GM18502 (cell line): ENCODE results near the gene PNMA8C.

ENCODE experiments used
- ATAC-seq: cut with Tn5 transposase; IDR thresholded peaks from one replicate; pipeline ENCODE4 v1.9.1; 2021; ENCODE audit warnings: mild to moderate bottlenecking; ENCODE audit not compliant: unreplicated experiment, poor library complexity

The PNMA8C gene

DNA sequence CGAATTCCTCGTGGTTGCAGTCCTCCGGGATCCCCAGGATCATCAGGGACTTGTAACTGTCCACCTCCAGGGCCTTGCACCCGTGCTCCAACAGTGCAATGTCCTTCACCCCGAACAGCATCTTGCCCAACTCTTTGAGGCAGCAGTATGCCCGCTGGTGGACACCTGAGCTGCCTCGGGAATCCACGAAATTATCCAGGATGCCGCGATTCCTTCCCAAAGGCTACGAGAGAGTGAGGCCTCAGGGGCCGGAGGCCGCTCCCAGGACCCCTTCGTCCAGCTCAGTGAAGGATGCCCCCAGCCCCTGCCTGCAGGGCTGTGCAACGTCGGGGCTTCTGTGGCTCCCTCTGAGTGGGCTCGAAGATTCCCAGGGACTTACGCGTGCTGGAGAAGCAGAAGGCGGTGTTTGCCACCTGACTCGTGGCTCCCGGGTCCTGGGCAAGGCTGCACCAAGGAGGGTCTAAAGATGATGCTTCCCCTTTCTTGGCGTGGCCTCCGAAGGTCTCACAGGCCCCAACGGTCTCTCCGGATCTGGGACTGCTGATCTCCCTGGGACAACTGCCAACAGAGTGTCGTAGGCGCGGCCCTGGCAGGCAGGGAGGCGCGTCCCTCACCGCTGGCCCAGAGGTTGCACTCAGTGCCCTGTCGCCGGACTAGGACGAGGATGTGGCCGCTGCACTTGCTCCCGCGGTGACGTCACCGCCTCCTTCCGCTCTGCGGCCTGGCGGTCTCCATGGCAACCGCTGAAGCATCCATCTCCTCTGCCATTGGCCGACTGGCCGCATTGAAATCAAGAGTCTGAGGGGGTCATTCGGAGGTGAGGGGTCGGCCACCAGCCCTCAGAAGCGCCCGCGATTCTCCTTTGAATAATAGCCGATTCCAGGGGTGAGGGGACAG lies at the start of gene PNMA8C:
PNMA8C (minus strand) TSS at position 698 of the 897 bp plus-strand sequence; CDS start at position 121, 577 bp downstream.
- no peak for ATAC-seq

DNA sequence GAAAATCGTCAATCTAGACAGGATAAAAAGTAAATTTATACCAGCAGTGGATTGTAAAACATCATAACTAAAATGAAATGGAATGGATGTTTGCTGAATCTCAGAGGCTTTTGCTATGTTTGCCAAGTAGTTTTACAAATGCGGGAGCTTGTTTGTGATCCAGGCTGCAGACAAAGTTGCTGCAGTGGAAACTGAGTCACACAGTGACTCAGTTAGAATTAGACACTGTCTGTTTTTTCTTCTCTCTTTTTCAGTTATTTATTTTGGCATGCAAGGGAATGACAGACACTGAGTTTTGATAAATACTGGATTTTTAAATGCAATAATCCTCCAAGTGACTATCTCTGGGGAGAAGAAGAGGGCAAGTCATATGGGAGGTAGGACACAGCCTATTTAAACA lies 47.2 kb upstream of the PNMA8C start:
- no peak for ATAC-seq

DNA sequence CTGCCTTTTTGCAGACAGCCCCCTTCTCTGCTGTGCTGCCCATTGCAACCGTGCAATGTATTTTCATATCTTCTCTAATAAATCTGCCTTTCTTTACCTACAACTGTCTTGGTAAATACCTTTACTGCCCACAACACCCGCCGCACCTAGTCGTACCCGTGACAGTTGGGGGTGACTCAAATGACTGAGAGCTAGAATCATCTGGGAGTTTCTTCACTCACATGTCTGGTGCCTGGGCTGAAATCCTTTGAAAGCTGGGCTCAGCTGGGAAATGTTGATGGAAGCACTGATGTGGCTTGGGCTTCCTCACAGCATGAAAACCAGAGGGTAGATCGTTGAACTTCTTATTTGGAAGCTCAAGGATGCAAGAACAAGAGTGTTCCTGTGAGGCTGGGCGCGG lies 45.5 kb upstream of the PNMA8C start:
- no peak for ATAC-seq

DNA sequence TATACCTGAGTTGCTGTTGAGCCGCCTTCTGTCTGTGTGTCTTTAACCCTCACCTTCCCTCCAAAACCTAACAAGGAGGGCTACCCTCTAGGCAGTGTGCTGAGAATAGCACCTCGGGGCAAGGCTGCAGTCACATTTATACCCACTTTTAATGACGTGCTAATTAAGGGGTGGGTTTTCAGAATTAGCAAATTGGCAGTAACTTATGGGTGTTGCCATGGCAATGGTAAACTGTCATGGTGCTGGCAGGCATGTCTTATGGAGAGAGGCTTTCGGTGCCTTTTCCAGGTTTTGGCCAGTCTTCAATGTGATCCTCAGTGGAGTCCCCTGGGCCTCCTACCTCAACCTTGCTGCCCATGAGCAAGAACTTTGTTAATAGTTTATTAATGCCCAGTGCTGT lies 43.9 kb upstream of the PNMA8C start:
- no peak for ATAC-seq

DNA sequence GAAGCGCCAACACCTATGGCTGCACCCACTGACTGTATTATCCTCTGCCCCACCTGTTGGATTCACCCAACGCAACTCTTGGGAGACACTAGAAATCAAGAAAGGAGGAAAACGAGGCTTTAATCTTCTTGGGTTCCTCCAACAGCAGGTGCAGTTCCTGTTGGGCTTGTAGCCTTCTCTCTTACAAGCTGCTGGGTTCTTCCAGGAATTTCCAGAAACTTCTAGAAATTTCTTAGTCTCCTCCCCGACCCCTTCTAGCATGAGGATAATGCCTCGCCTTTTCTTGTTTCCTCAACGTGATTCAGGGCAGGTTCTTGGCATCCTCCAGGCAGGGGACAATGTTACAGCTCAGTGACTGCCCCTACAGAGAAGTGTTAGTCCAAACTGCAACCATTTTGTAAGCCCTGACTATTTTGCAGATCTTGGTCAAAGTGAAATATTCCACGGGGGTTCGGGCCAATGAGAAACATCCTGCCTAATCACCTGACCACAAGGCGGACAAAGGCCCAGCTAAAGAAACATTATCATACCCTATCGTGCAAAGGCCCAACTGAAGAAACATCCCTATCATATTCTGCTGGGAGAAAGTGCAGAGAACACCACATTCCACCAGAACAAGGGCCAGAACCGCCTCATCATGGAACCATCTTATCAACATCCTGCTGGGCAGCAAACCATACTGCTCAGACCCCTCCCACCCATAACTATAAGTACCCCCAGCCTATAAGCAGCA lies 43.2 kb upstream of the PNMA8C start:
- no peak for ATAC-seq

DNA sequence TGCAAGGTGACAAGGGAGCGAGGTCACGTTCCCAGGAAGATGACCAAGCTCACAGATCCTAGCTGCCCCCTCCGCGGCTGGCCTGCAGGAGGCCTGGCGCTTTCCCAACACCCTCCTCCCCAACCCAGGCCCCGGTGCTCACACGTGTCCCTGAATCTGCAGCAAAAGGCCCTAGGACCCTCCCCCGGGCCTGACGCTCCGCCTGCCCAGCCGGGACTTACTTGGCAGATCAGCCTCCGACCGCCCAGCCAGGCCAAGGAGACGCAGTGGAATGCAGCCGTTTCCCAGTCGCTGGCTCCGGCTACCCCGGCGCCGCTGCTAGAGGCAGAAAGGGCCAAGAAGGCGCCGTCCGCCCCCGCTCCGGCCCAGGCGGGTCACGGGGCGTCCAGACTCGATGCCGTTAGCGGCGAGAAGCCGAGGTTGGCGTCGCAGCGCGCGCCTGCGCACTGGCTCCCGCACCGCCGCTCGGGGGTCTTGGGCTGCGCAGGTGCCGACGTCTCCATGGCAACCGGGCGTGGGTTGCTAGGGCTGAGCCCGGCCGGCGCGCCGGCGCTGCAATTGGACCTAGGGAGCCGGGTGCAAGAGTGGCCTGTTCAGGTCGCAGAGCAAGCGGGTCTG lies 42.5 kb upstream of the PNMA8C start, which contains the start of gene PNMA8A:
PNMA8A (minus strand) TSS at position 448 of the 618 bp plus-strand sequence. CDS start 528 bp downstream, outside the sequence.
- ATAC-seq: no peak

DNA sequence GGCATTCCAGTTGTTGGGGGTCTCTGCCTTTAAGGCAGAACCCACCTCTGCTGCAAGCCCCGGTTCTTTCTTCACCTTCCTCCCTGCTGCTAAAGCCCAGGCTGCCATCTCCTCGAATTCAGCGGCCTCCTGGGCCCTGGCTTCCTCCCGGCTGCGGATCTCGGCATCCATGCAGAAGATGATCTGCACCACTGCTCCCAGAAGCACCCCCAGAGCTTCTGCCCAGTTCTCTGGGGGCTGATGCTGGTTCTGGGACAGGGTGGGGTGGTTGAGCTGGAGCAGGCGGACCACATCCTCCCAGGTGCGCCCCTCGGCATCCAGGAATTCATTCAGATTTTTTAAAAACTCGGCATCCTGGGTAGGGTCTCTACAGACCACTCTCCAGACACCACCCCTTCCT lies 41.6 kb upstream of the PNMA8C start:
- ATAC-seq: no peak

DNA sequence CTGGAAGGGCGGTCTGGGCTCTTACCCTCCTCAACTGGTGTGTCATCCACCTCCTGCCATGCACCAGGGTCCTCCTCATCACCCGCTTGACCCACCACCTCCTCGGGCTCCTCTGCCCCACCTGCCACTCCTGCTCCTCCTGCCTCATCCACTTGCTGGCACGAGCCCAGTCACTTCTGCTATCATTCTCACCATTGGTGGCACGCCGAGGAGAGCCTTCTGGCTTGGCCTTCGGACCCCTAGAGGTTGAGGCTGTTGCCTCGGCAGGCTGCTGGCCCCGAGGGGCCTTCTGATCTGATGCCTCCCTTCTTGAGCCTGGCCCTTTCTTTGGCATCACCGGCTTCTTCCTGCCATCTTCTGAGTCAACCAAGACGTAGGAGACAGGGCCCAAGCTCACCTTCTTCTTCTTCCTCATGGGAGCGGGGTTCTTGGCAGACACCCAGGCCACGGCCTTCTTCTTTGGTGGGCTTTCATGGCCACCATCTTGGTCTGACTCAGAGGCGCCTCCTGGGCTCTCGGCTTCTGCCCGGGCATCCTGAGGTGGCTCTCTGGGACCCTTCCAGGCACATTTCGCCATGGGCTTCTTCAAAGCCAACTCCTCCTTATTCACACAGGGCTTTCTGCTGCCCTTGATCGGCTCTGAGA lies 40.9 kb upstream of the PNMA8C start:
- ATAC-seq: no peak

DNA sequence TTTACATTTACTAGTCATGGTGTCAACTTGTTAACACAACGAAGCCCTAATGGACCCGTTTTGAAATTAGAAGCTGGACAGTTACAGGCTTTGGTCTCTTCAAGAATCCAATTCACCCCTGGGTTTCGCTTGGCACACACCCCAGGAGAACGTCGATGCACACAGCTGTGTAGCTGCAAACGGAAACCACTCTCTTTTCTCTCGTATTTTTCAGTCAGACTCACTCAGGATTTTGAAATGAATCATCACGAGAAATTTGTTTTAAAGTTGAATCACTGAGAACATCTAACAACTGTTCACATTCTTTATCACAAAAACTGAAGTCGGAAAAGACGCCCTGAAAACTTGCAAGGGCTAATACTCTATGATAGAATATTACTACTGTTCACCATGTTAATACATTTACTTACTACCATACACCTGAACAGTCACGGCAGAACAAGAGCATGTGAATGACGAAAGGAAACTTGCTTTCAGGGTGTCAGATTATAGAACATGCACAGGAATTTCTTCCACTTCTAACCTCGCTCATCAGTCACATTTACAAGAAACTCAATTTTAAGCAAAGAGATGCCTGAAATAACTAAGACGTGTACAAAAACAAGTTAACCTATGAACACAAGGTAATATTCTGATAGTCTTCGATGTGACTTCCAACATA lies 37.9 kb upstream of the PNMA8C start:
- no peak for ATAC-seq

DNA sequence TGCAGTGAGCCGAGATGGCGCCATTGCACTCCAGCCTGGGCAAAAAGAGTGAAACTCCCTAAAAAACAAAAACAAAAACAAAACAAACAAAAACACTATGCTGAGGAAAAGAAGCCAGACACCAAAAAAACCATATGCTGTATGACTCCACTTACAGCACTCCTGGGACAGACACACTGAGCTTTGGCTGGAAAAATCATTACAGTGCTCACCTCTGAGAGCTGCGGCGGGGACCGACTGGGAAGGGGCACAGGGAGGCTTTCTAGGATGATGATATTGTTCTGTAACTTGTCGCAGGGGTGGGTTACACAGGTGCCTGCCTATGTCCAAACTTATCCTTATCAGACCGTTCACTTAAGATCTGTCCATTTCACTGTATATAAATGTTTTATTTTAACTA lies 34.8 kb upstream of the PNMA8C start:
- ATAC-seq: no peak

DNA sequence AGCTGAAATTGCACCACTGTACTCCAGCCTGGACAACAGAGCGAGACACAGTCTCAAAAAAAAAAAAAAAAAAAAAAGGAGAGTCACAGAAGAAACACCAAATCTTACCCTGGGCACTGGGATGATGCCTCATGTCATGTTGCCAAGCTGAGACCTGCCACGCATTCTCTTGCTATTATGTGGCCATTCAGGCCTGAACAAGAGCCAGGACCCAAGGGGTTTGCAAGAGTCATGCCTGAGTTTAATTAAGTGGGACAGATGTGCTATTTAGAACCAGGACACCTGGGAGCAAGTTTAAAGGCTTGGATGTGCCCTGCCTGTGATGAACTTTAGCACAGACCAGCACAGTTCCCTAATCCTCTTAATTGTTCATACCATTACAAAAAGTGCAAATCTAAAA lies 32.8 kb upstream of the PNMA8C start:
- ATAC-seq: no peak

DNA sequence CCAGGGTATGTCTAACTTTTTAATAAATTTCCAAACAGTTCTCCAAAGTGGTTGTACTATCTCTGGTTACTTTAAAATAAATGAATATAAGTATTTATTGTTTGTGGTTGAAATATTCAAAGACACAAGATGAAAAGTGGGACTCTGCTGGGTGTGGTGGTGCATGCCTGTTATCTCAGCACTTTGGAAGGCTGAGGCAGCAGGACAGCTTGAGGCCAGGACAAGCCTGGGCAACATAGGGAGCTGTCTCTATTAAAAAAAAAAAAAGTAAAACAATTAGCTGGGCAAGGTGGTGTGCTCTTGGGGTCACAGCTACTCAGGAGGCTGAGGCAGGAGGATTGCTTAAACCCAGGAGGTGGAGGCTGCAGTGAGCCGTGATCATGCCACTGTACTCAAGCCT lies 32.2 kb upstream of the PNMA8C start:
- no peak for ATAC-seq

DNA sequence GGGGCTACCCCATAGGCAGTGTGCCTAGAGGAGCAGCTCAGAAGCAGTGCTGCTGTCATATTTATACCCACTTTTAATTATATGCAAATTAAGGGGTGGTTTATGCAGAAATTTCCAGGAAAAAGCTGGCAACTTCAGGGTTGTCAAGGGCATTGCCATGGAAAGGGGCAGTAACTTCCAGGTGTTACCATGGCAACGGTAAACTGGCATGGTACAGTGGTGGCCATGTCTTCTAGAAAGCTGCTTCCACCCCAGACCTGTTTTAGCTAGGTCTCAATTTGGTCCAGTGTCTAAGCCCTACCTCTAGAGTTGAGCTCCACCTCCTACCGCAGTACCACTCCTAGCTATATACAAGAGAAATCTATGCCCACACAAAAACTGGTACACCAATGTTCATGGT lies 31.3 kb upstream of the PNMA8C start:
- no peak for ATAC-seq

DNA sequence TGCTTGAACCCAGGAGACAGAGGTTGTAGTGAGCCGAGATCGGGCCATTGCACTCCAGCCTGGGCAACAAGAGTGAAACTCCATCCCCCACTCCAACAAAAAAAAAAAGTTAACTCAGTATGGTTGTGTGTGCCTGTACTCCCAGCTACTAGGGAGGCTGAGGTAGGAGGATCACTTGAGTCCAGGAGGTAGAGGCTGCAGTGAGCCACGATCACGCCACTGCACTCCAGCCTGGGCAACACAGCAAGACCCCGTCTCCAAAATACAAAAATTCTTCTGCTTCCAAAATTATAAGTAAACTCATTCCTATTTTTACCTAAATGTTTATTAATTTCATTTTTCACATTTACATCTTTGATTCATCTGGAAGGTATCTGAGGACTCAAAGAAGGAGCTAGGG lies 28.2 kb upstream of the PNMA8C start:
- ATAC-seq: no peak

DNA sequence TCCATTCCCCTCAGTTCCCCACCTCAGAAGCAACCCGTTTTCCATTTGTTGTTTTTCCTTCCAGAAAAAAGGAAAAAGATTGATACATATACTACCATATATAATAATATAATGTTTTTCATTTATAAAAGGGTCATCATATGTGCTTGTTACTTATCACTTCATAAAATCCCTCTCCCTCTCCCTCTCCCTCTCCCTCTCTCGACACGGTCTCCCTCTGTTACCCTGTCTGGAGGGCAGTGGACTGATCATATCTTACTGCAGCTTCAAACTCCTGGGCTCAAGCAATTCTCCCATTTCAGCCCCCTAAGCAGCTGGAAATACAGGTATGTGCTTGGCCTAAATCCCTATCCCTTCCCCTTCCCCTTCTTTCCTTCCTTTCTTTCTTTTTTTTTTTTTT lies 25.5 kb upstream of the PNMA8C start:
- no peak for ATAC-seq

DNA sequence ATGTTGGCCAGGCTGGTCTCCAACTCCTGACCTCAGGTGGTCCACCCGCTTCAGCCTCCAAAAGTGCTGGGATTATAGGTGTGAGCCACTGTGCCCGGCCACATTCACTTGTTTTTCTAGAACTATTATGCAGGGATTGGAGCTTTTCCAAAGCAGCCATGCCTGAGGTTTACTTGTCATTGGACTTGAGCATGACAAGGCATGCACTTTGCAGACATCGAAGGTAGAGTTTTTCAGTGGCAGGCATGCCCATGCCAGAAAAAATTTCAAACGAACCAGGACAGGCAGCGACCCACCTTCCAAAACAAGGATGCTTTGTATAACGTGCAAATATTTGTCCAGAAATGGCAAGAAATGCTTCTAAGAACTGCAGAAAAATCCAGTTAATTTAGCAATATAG lies 24.9 kb upstream of the PNMA8C start:
- no peak for ATAC-seq

DNA sequence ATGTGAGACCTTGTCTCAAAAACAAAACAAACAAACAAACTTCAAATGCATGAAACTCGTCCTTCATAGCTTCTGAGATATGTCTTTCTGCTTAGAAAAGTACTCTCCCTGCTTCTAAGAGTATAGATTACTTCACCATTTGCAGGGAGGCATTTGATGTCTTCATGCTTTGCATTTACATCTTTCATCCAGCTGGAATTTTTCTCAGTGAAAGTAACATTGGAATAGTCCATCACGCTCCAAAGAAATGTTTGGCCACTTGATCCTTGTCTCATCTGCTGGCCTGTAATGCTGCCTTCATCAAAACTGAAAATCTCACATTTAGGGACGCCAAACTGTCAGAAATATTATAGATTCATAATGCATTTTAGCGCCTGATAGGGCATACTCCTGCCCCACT lies 23.4 kb upstream of the PNMA8C start:
- no peak for ATAC-seq

DNA sequence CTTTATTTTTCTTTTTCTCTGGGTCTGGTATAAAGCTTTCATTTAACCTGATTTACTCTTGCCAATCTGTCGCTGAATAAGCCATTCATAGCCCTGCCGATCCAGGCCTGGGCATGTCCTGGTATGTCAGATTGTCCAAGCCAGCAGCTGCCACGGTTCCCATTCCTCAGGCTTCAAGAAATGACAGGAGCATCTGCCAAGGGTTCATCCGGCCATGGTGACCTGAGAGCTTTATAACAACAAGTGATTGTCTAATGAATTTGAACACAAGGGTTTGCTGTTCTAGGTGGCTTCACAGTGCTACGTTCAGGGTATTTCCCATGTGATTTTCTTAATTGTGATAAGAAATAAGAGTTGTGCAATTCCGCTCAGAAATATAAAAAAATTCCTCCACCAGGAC lies 22.6 kb upstream of the PNMA8C start:
- ATAC-seq: no peak

DNA sequence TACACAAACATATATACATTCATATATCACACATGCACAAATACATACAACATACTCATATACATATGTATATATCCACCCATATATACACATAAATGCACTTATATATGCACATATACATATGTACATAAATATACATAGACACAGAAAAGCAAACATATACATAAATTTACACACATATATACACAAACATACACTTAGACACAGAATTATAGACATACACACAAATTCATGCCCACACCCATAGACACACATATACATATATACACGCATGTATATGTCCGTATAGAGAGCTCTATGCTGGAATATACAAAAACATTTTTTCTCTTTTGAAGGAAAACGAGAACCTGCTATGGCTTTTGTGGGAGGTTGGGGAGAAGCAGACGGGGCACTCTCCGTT lies 22.0 kb upstream of the PNMA8C start:
- no peak for ATAC-seq

DNA sequence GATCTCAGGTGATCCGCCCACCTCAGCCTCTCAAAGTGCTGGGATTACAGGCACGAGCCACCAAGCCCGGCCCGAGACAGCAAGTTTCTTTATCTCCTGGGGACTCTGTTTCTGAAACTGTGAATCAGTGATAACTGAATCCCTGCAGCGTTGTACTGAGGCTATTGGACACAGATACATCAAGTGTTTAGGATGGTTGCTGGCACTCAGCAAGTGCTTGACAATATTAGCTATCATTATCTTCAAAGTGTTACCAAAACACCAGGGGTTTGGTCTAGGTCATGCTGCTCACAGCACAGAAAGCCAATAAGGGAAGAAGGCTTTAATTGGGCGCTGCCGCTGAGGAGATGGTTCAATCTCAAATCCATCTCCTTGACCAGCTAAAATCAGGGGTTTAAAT lies 20.5 kb upstream of the PNMA8C start:
- no peak for ATAC-seq
